NK-92 (cell line): ENCODE results near the gene SMYD1.

ENCODE experiments used
- DNase-seq: peaks from one replicate; lab custom pipeline; 2025; ENCODE audit not compliant: unreplicated experiment; lab: John Stamatoyannopoulos, UW

SMYD1 gene

GRCh38 chr2:88121678-88122077 lies 54.1 kb downstream of the SMYD1 start:
- DNase-seq = no peak

- DNase-seq = no peak
Observed at GRCh38 chr2:88122141-88122884, 54.7 kb downstream of the SMYD1 start.

- DNase-seq = no peak
Observed at GRCh38 chr2:88123164-88123974, 55.7 kb downstream of the SMYD1 start.

GRCh38 chr2:88123975-88124917 lies 56.6 kb downstream of the SMYD1 start:
- DNase-seq = no peak

- DNase-seq = no peak
Observed at GRCh38 chr2:88125344-88125923, 57.8 kb downstream of the SMYD1 start.

- DNase-seq = no peak
Observed at GRCh38 chr2:88125924-88126771, 58.5 kb downstream of the SMYD1 start.

- DNase-seq = no peak
Observed at GRCh38 chr2:88126772-88127637, 59.4 kb downstream of the SMYD1 start.

GRCh38 chr2:88127638-88127887 lies 59.9 kb downstream of the SMYD1 start:
- DNase-seq = no peak

- DNase-seq = no peak
Observed at GRCh38 chr2:88127888-88128653, 60.4 kb downstream of the SMYD1 start, which contains the start of gene FABP1. Gene FABP1, minus strand, starts transcription at chr2:88128062. Its CDS starts 45 bp downstream, at chr2:88128017.

- DNase-seq = no peak
Observed at GRCh38 chr2:88128654-88129312, 61.2 kb downstream of the SMYD1 start.

- no peak for DNase-seq
Observed at GRCh38 chr2:88129313-88129959, 61.8 kb downstream of the SMYD1 start.

- no peak for DNase-seq
Observed at GRCh38 chr2:88131201-88131998, 63.8 kb downstream of the SMYD1 start.

GRCh38 chr2:88131999-88132368 lies 64.4 kb downstream of the SMYD1 start:
- no peak for DNase-seq

GRCh38 chr2:88133875-88134274 lies 66.2 kb downstream of the SMYD1 start:
- no peak for DNase-seq

- DNase-seq = no peak
Observed at GRCh38 chr2:88136817-88137216, 69.2 kb downstream of the SMYD1 start.

GRCh38 chr2:88137833-88138232 lies 70.2 kb downstream of the SMYD1 start:
- DNase-seq = no peak
